Skeletal muscle satellite cell (primary cell): ENCODE data around the gene CGB8. TPM values are rescaled to one million over a fixed set of nuclear protein-coding genes. Genes with fewer than 3 reads are reported as not detected.
"Not testable (repeated sequence)": the region's sequence is repeated elsewhere in the genome, so short reads cannot be mapped to it uniquely, and the experiment has no call there.

Experiments
- H3K27me3 ChIP-seq: 2 replicates; pipeline ENCODE4 v1.7.0; 2013; ENCODE audit warnings: low read length; ENCODE audit not compliant: control insufficient read depth, insufficient read depth
- H3K36me3 ChIP-seq: 2 replicates; pipeline ENCODE4 v1.7.0; 2013; ENCODE audit warnings: mild to moderate bottlenecking, control low read depth, low read length; ENCODE audit not compliant: insufficient read depth
- H3K4me1 ChIP-seq: 2 replicates; pipeline ENCODE4 v1.7.0; 2013; ENCODE audit warnings: low read length; ENCODE audit not compliant: control insufficient read depth, insufficient read depth
- H3K4me2 ChIP-seq: 2 replicates; pipeline ENCODE4 v1.7.0; 2013; ENCODE audit warnings: mild to moderate bottlenecking, low read length
- H3K4me3 ChIP-seq: 2 replicates; pipeline ENCODE4 v1.7.0; 2013; ENCODE audit warnings: low read length
- H3K9ac ChIP-seq: 2 replicates; pipeline ENCODE4 v1.7.0; 2013; ENCODE audit warnings: mild to moderate bottlenecking, low read depth, low read length, moderate library complexity
- H3K9me3 ChIP-seq: replicated peaks from 2 replicates; pipeline ENCODE4 v1.7.0; 2013; ENCODE audit warnings: mild to moderate bottlenecking, control low read depth, low read length
- total RNA-seq: library from RNA; depleted of rRNA; stranded (reverse); fragments of >200 nt; gene quantifications from 2 replicates; pipeline ENCODE4 v1.2.3, GENCODE V29; 2012; rRNA removed

The CGB8 gene
- not detected in 2 replicates for total RNA-seq

- H3K4me3 ChIP-seq, H3K9me3 ChIP-seq, H3K27me3 ChIP-seq, H3K4me1 ChIP-seq, H3K4me2 ChIP-seq, H3K36me3 ChIP-seq, H3K9ac ChIP-seq: not testable (repeated sequence)
Observed at GRCh38 chr19:49049011-49049410, at the start of gene CGB8. TSS of gene CGB8 (minus strand) at chr19:49049111. CDS start at chr19:49048739, 372 bp downstream.

- Histone ChIP-seq H3K27me3 (no peaks in the 10 kb centered on the region), H3K4me1 (peaks cover 14% of the 10 kb centered on the region), H3K9ac (no peak overlapping the region), H3K4me3 (no peak overlapping the region), H3K4me2 (no peak overlapping the region), H3K9me3 (no peaks in the 10 kb centered on the region), H3K36me3 (peaks cover 81% of the 10 kb centered on the region)
Observed at GRCh38 chr19:49097453-49098288, 48.8 kb upstream of the CGB8 start.

- Histone ChIP-seq H3K9me3 (no peaks in the 10 kb centered on the region), H3K4me2 (no peak overlapping the region), H3K4me3 (no peak overlapping the region), H3K4me1 (peaks cover 14% of the 10 kb centered on the region), H3K36me3 (peaks cover 85% of the 10 kb centered on the region), H3K27me3 (no peaks in the 10 kb centered on the region), H3K9ac (no peak overlapping the region)
Observed at GRCh38 chr19:49094505-49095482, 45.9 kb upstream of the CGB8 start.

DNA sequence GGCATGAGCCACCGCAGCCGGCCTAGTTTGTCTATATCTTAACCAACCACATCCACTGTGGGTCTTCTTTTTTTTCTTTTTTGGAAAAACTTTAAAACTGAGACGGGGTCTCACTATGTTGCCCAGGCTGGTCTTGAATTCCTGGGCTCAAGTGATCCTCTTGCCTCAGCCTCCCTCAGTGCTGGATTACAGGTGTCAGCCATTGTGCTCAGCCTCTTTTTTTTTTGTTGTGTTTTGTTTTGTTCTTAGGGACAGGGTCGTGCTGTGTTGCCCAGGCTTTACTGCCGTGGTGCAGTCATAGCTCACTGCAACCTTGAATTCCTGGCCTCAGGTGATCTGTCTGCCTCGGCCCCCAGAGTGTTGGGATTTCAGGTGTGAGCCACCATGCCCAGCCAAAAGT lies 43.8 kb upstream of the CGB8 start:
- no peak overlapping the region for H3K4me2 ChIP-seq
- no peaks in the 10 kb centered on the region for H3K27me3 ChIP-seq
- peaks cover 78% of the 10 kb centered on the region for H3K36me3 ChIP-seq
- no peak overlapping the region for H3K9ac ChIP-seq
- H3K4me3 ChIP-seq: no peak overlapping the region
- no peaks in the 10 kb centered on the region for H3K9me3 ChIP-seq
- H3K4me1 ChIP-seq: peaks cover 14% of the 10 kb centered on the region

GRCh38 chr19:49091391-49092038 lies 42.6 kb upstream of the CGB8 start:
- Histone ChIP-seq H3K27me3 (no peaks in the 10 kb centered on the region), H3K4me1 (peaks cover 24% of the 10 kb centered on the region), H3K9ac (no peak overlapping the region), H3K4me3 (no peak overlapping the region), H3K36me3 (peaks cover 77% of the 10 kb centered on the region), H3K4me2 (no peak overlapping the region), H3K9me3 (no peaks in the 10 kb centered on the region)

DNA sequence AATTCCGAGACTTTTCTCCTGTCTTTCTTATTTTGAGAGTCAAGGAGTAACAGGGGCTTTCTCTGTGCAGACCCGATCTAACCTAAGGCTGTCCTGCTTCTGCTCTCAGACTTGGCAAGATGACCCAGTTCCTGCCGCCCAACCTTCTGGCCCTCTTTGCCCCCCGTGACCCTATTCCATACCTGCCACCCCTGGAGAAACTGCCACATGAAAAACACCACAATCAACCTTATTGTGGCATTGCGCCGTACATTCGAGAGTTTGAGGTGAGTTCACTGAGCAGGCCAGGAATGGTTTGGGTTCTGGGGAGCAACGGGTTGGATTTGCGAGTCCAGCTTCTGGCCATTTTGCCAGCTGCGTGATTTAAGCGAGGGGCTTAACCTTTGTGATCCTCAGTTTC lies 37.4 kb upstream of the CGB8 start:
- H3K4me3 ChIP-seq: peak overlapping the region; percentile 91
- H3K36me3 ChIP-seq: peaks cover 38% of the 10 kb centered on the region
- peaks cover 3% of the 10 kb centered on the region for H3K27me3 ChIP-seq
- H3K4me1 ChIP-seq: peaks cover 17% of the 10 kb centered on the region
- H3K9ac ChIP-seq: peak overlapping the region; percentile 93
- H3K9me3 ChIP-seq: no peaks in the 10 kb centered on the region
- peak overlapping the region; percentile 100 for H3K4me2 ChIP-seq

DNA sequence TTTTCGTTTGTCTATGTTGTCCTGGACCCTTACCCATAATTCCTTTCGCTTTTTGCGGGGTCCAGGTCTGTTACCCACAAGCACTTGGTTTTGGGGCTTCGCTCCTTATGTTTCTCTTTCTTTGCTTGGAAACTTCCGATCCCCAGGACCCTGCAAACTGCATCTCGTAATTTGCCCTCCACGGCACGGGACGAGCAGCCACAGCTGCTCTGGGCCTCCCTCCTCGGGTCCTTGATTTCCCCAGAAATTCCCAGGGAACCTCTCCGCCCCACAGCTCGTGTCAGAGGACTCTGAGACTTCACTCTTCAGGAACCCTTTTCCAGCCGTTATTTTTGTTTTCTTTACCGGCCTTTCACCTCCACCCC lies 36.9 kb upstream of the CGB8 start:
- Histone ChIP-seq H3K9ac (peak overlapping the region; percentile 93), H3K4me1 (peaks cover 17% of the 10 kb centered on the region), H3K36me3 (peaks cover 33% of the 10 kb centered on the region), H3K9me3 (no peaks in the 10 kb centered on the region), H3K4me2 (peak overlapping the region; percentile 100), H3K27me3 (peaks cover 3% of the 10 kb centered on the region), H3K4me3 (peak overlapping the region; percentile 91)

DNA sequence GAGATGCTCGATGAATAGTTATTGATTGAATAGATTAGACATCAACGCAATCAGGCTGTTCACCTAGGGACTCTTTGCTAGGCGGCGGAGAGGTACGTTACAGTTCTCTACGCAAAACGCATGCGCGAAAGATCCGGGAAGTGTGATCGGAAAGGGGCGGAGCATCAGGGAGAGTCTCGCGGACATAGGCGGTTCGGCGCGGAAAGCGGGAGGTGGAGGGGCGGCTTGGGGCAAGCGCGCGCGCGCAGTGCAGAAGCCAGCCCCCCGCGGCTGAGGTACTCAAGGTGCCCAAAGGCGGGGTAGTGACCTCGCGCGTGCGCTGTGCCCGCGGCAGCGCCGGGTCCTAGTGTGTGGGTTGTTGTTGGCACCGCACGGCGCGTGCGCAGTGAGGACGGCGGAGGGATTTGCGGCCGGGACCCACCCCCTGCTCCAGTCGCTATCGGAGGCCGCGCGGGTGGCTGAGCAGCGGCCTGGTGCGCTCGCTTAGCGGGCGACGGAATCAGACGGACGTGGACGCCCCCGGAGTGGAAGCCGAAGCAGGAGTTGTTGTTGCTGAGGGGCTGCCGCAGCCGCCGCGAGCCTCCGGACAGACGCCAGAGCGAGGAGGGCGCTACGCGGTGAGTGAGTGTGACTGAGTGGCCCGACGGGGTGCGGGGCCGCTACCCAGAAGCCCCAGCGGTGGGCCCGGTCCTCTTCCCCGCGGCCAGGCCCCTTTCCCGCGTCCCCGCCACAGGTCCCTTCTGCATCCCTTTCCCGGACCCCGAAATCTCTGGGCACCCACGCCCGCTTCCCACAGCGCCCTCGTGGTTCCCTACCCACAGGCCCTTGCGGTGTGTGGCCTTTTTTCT lies 36.3 kb upstream of the CGB8 start, which contains the start of gene SNRNP70:
TSS of gene SNRNP70 (plus strand) at position 432 of the 848 bp plus-strand sequence. CDS start 964 bp downstream, outside the sequence.
- Histone ChIP-seq H3K4me3 (peak within 1 kb of the TSS; percentile 91), H3K4me1 (peaks cover 17% of the 10 kb centered on the region), H3K4me2 (peak within 1 kb of the TSS; percentile 100), H3K9ac (peak within 1 kb of the TSS; percentile 93), H3K9me3 (no peaks in the 10 kb centered on the region), H3K27me3 (peaks cover 3% of the 10 kb centered on the region), H3K36me3 (peaks cover 27% of the 10 kb centered on the region)

GRCh38 chr19:49084206-49085019 lies 35.5 kb upstream of the CGB8 start:
- H3K9ac ChIP-seq: peak overlapping the region; percentile 93
- H3K4me1 ChIP-seq: peaks cover 17% of the 10 kb centered on the region
- H3K9me3 ChIP-seq: no peaks in the 10 kb centered on the region
- H3K4me3 ChIP-seq: peak overlapping the region; percentile 91
- H3K27me3 ChIP-seq: peaks cover 3% of the 10 kb centered on the region
- H3K4me2 ChIP-seq: peak overlapping the region; percentile 100
- H3K36me3 ChIP-seq: peaks cover 22% of the 10 kb centered on the region

- H3K9ac ChIP-seq: no peak overlapping the region
- peaks cover 3% of the 10 kb centered on the region for H3K27me3 ChIP-seq
- H3K9me3 ChIP-seq: no peaks in the 10 kb centered on the region
- H3K4me1 ChIP-seq: peaks cover 5% of the 10 kb centered on the region
- H3K4me2 ChIP-seq: no peak overlapping the region
- no peak overlapping the region for H3K4me3 ChIP-seq
- H3K36me3 ChIP-seq: peaks cover under 1% of the 10 kb centered on the region
Observed at GRCh38 chr19:49081273-49081672, 32.4 kb upstream of the CGB8 start.
